Nephron (organoid): ENCODE measurements around the gene C1orf21.
"Not testable (repeated sequence)": the region's sequence is repeated elsewhere in the genome, so short reads cannot be mapped to it uniquely, and the experiment has no call there.

Experiments used
- H3K27ac Mint-ChIP-seq, 3 experiments: 2 replicates each; pipeline ENCODE4 v1.8.0; 2020; ENCODE audit warnings: mixed read lengths in 3 of 3, mild to moderate bottlenecking in 2 of 3, moderate library complexity in 1 of 3
- H3K27me3 Mint-ChIP-seq: 2 replicates; pipeline ENCODE4 v1.8.0; 2021; ENCODE audit warnings: low read depth, mild to moderate bottlenecking, moderate library complexity, mixed read lengths
- H3K36me3 Mint-ChIP-seq: 2 replicates; pipeline ENCODE4 v1.8.0; 2020; ENCODE audit warnings: low read depth, mixed read lengths
- H3K4me1 Mint-ChIP-seq: 2 replicates; pipeline ENCODE4 v1.8.0; 2020; ENCODE audit warnings: mixed read lengths
- H3K4me3 Mint-ChIP-seq, 3 experiments: 2 replicates each; pipeline ENCODE4 v1.8.0; 2020; ENCODE audit warnings: mild to moderate bottlenecking in 3 of 3, mixed read lengths in 3 of 3, moderate library complexity in 2 of 3
- H3K9me3 Mint-ChIP-seq: 2 replicates; pipeline ENCODE4 v1.8.0; 2020; ENCODE audit warnings: mixed read lengths
- TF ChIP-seq, protein P1 (sequence below), 3 experiments: fragments of 200-600 bp; sonication (generic); IDR thresholded peaks; one replicate each; pipeline ENCODE4 v1.5.0; 2021; ENCODE audit warnings: antibody characterized with exemption in 3 of 3; ENCODE audit not compliant: unreplicated experiment in 3 of 3

Gene C1orf21

GRCh38 chr1:184386312-184387068, at the start of gene C1orf21:
TSS of gene C1orf21 (plus strand) at chr1:184387029. CDS start at chr1:184477510, 90,481 bp downstream.
- H3K27ac Mint-ChIP-seq = peak within 1 kb of the TSS; percentile 90 to 94 (median 90)
- H3K36me3 Mint-ChIP-seq = no peaks in the 10 kb centered on the region
- H3K9me3 Mint-ChIP-seq = no peaks in the 10 kb centered on the region
- H3K4me1 Mint-ChIP-seq = peaks cover 30% of the 10 kb centered on the region
- TF ChIP-seq, protein P1, sequence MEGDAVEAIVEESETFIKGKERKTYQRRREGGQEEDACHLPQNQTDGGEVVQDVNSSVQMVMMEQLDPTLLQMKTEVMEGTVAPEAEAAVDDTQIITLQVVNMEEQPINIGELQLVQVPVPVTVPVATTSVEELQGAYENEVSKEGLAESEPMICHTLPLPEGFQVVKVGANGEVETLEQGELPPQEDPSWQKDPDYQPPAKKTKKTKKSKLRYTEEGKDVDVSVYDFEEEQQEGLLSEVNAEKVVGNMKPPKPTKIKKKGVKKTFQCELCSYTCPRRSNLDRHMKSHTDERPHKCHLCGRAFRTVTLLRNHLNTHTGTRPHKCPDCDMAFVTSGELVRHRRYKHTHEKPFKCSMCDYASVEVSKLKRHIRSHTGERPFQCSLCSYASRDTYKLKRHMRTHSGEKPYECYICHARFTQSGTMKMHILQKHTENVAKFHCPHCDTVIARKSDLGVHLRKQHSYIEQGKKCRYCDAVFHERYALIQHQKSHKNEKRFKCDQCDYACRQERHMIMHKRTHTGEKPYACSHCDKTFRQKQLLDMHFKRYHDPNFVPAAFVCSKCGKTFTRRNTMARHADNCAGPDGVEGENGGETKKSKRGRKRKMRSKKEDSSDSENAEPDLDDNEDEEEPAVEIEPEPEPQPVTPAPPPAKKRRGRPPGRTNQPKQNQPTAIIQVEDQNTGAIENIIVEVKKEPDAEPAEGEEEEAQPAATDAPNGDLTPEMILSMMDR (IDR thresholded peaks at IDR 0.05; ENCODE audit: unreplicated experiment in 3 of 3) = no peak
- peaks cover 32% of the 10 kb centered on the region for H3K27me3 Mint-ChIP-seq
- H3K4me3 Mint-ChIP-seq = peak within 1 kb of the TSS; percentile 89 to 97 (median 94)

- H3K4me1 Mint-ChIP-seq, H3K36me3 Mint-ChIP-seq: not testable (repeated sequence)
These were observed 49.0 kb upstream of the C1orf21 start for GRCh38 chr1:184337865-184338264.

DNA sequence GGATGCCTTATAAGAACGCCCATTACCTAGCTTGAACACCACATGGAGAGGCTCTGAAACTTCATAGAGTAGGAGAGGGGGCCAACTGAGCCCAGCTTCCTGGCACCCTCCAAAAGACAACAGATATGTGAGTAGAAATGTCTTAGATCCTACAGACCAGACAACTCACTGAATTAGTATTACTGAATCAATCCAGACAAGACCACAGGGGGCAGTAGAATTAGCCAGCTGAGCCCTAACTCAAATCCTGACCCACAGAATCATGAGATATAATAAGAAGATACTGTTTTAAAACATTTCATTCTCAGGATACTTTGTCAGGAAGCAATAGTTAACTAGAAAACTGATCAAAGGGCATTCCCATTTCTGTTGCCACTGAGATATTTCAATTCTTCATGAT, 45.8 kb upstream of the C1orf21 start:
- Mint-ChIP-seq H3K27ac (no peak overlapping the region), H3K4me3 (no peak overlapping the region), H3K36me3 (no peaks in the 10 kb centered on the region), H3K9me3 (peaks cover 5% of the 10 kb centered on the region), H3K4me1 (no peaks in the 10 kb centered on the region), H3K27me3 (no peaks in the 10 kb centered on the region)
- TF ChIP-seq, protein P1 (IDR thresholded peaks at IDR 0.05; ENCODE audit: unreplicated experiment in 3 of 3) = no peak

More at GRCh38 chr1:184337865-184338264, 49.0 kb upstream of the C1orf21 start:
- not testable (repeated sequence) for H3K9me3 Mint-ChIP-seq, H3K27ac Mint-ChIP-seq, H3K27me3 Mint-ChIP-seq, H3K4me3 Mint-ChIP-seq

DNA sequence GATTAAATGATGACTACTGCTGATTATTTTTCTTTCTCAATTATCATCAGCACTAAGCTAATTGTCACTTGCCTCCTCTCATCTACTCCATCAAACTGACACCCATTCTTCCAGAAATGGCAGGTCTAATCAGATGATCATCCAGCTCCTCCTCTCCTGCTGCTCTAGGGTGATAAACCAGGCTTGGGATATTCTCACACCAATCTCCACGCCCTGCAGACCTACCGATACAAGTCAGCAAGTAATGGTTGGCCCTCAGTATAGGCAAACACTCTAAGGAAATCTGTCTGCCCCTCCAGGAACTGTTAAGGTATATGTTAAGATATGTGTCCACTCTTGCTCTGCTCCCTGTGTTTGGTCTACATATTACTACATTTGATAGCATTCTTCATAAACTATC, 36.3 kb upstream of the C1orf21 start:
- H3K27ac Mint-ChIP-seq = no peak overlapping the region
- TF ChIP-seq, protein P1 (IDR thresholded peaks at IDR 0.05; ENCODE audit: unreplicated experiment in 3 of 3) = no peak
- H3K4me3 Mint-ChIP-seq = no peak overlapping the region
- H3K27me3 Mint-ChIP-seq = peaks cover 4% of the 10 kb centered on the region
- no peaks in the 10 kb centered on the region for H3K36me3 Mint-ChIP-seq
- no peaks in the 10 kb centered on the region for H3K4me1 Mint-ChIP-seq
- no peaks in the 10 kb centered on the region for H3K9me3 Mint-ChIP-seq

GRCh38 chr1:184351416-184351975, 35.3 kb upstream of the C1orf21 start:
- Mint-ChIP-seq H3K27ac (no peak overlapping the region), H3K27me3 (peaks cover 4% of the 10 kb centered on the region), H3K4me3 (no peak overlapping the region), H3K4me1 (no peaks in the 10 kb centered on the region), H3K9me3 (no peaks in the 10 kb centered on the region), H3K36me3 (no peaks in the 10 kb centered on the region)
- TF ChIP-seq, protein P1 (IDR thresholded peaks at IDR 0.05; ENCODE audit: unreplicated experiment in 3 of 3) = no peak

DNA sequence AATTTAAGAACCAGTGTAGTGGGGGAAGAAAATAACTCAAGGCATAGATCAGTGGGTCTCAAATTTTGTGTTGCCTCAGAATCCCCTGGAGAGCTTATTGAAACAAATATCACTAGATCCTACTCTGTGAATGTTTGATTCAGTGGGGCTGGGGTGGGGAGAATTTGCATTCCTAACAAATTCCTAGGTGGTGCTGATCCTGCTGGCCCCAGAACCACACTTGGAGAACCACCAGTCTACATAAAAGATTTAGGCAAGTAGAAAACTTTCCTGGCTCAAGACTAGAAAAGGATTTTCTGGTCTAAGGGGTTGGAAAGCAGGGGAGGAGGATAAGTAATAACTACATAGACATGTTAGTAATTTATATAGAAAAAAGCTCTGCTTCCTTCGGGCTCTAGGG, 34.1 kb upstream of the C1orf21 start:
- Mint-ChIP-seq H3K27ac (no peak overlapping the region), H3K4me1 (no peaks in the 10 kb centered on the region), H3K36me3 (no peaks in the 10 kb centered on the region), H3K27me3 (peaks cover 4% of the 10 kb centered on the region), H3K4me3 (no peak overlapping the region), H3K9me3 (no peaks in the 10 kb centered on the region)
- TF ChIP-seq, protein P1 (IDR thresholded peaks at IDR 0.05; ENCODE audit: unreplicated experiment in 3 of 3) = no peak
